ENCODE measurements around the gene GSG1L2. TPM values are rescaled to one million over a fixed set of nuclear protein-coding genes. Genes with fewer than 3 reads are reported as not detected.

The GSG1L2 gene
- total and polyA plus RNA-seq, 5 donors from 2014 or later: not detected

- Histone ChIP-seq H3K36me3 (ENCODE audit: control insufficient read depth, insufficient read depth, low read length) (no peaks in the 10 kb centered on the region), H3K4me3 (ENCODE audit: low read depth, low read length) (no peak overlapping the region), H3K27me3 (ENCODE audit: control insufficient read depth, insufficient read depth, low read length) (no peaks in the 10 kb centered on the region), H3K27ac (ENCODE audit: insufficient read depth, low read length, poor library complexity, severe bottlenecking) (no peak overlapping the region), H3K9me3 (ENCODE audit: control insufficient read depth in 2 of 2, low read length in 2 of 2) (no peaks in the 10 kb centered on the region), H3K4me1 (ENCODE audit: control insufficient read depth, insufficient read depth, low read length, poor library complexity, severe bottlenecking) (no peaks in the 10 kb centered on the region)
- no peaks in the 10 kb centered on the region for H3K36me3 Mint-ChIP-seq
- no peaks in the 10 kb centered on the region for H3K4me1 Mint-ChIP-seq
- no peak overlapping the region for H3K27ac Mint-ChIP-seq
- H3K4me3 Mint-ChIP-seq: no peak overlapping the region
- H3K9me3 Mint-ChIP-seq: no peaks in the 10 kb centered on the region
- ATAC-seq (ENCODE audit: low read depth in 2 of 2): no peak
- peaks cover 5% of the 10 kb centered on the region for H3K27me3 Mint-ChIP-seq
- no peak for DNase-seq
These were observed 10.8 kb downstream of the GSG1L2 start for GRCh38 chr17:9811086-9811485.

GRCh38 chr17:9810100-9810949, 11.6 kb downstream of the GSG1L2 start:
- Mint-ChIP-seq H3K4me1 (no peaks in the 10 kb centered on the region), H3K27ac (no peak overlapping the region), H3K36me3 (no peaks in the 10 kb centered on the region), H3K9me3 (no peaks in the 10 kb centered on the region), H3K27me3 (peaks cover 5% of the 10 kb centered on the region), H3K4me3 (no peak overlapping the region)
- Histone ChIP-seq H3K4me1 (ENCODE audit: control insufficient read depth, insufficient read depth, low read length, poor library complexity, severe bottlenecking) (no peaks in the 10 kb centered on the region), H3K27me3 (ENCODE audit: control insufficient read depth, insufficient read depth, low read length) (no peaks in the 10 kb centered on the region), H3K4me3 (ENCODE audit: low read depth, low read length) (no peak overlapping the region), H3K9me3 (ENCODE audit: control insufficient read depth in 2 of 2, low read length in 2 of 2) (no peaks in the 10 kb centered on the region), H3K27ac (ENCODE audit: insufficient read depth, low read length, poor library complexity, severe bottlenecking) (no peak overlapping the region), H3K36me3 (ENCODE audit: control insufficient read depth, insufficient read depth, low read length) (no peaks in the 10 kb centered on the region)
- ATAC-seq (ENCODE audit: low read depth in 2 of 2): no peak
- DNase-seq: no peak

GRCh38 chr17:9809409-9809808, 12.5 kb downstream of the GSG1L2 start:
- DNase-seq (no peak), ATAC-seq (ENCODE audit: low read depth in 2 of 2) (no peak)
- Mint-ChIP-seq H3K27me3 (peaks cover 5% of the 10 kb centered on the region), H3K4me1 (no peaks in the 10 kb centered on the region), H3K36me3 (no peaks in the 10 kb centered on the region), H3K9me3 (no peaks in the 10 kb centered on the region), H3K4me3 (no peak overlapping the region), H3K27ac (no peak overlapping the region)
- Histone ChIP-seq H3K4me1 (ENCODE audit: control insufficient read depth, insufficient read depth, low read length, poor library complexity, severe bottlenecking) (no peaks in the 10 kb centered on the region), H3K4me3 (ENCODE audit: low read depth, low read length) (no peak overlapping the region), H3K27me3 (ENCODE audit: control insufficient read depth, insufficient read depth, low read length) (no peaks in the 10 kb centered on the region), H3K9me3 (ENCODE audit: control insufficient read depth in 2 of 2, low read length in 2 of 2) (no peaks in the 10 kb centered on the region), H3K36me3 (ENCODE audit: control insufficient read depth, insufficient read depth, low read length) (no peaks in the 10 kb centered on the region), H3K27ac (ENCODE audit: insufficient read depth, low read length, poor library complexity, severe bottlenecking) (no peak overlapping the region)

- ATAC-seq (ENCODE audit: low read depth in 2 of 2) (no peak), DNase-seq (no peak)
- H3K36me3 ChIP-seq (ENCODE audit: control insufficient read depth, insufficient read depth, low read length): no peaks in the 10 kb centered on the region
- no peaks in the 10 kb centered on the region for H3K27me3 ChIP-seq (ENCODE audit: control insufficient read depth, insufficient read depth, low read length)
- no peak overlapping the region for H3K27ac ChIP-seq (ENCODE audit: insufficient read depth, low read length, poor library complexity, severe bottlenecking)
- Mint-ChIP-seq H3K4me3 (no peak overlapping the region), H3K36me3 (no peaks in the 10 kb centered on the region), H3K4me1 (no peaks in the 10 kb centered on the region), H3K27ac (no peak overlapping the region), H3K9me3 (no peaks in the 10 kb centered on the region), H3K27me3 (peaks cover 5% of the 10 kb centered on the region)
- no peaks in the 10 kb centered on the region for H3K4me1 ChIP-seq (ENCODE audit: control insufficient read depth, insufficient read depth, low read length, poor library complexity, severe bottlenecking)
- H3K9me3 ChIP-seq (ENCODE audit: control insufficient read depth in 2 of 2, low read length in 2 of 2): no peaks in the 10 kb centered on the region
- no peak overlapping the region for H3K4me3 ChIP-seq (ENCODE audit: low read depth, low read length)
These were observed 15.2 kb downstream of the GSG1L2 start for GRCh38 chr17:9806699-9807098.

- Histone ChIP-seq H3K27me3 (ENCODE audit: control insufficient read depth, insufficient read depth, low read length) (no peaks in the 10 kb centered on the region), H3K4me1 (ENCODE audit: control insufficient read depth, insufficient read depth, low read length, poor library complexity, severe bottlenecking) (no peaks in the 10 kb centered on the region), H3K4me3 (ENCODE audit: low read depth, low read length) (no peak overlapping the region), H3K27ac (ENCODE audit: insufficient read depth, low read length, poor library complexity, severe bottlenecking) (no peak overlapping the region), H3K36me3 (ENCODE audit: control insufficient read depth, insufficient read depth, low read length) (no peaks in the 10 kb centered on the region), H3K9me3 (ENCODE audit: control insufficient read depth in 2 of 2, low read length in 2 of 2) (no peaks in the 10 kb centered on the region)
- ATAC-seq (ENCODE audit: low read depth in 2 of 2) (no peak), DNase-seq (no peak)
- H3K36me3 Mint-ChIP-seq: no peaks in the 10 kb centered on the region
- H3K27ac Mint-ChIP-seq: no peak overlapping the region
- no peaks in the 10 kb centered on the region for H3K4me1 Mint-ChIP-seq
- no peaks in the 10 kb centered on the region for H3K9me3 Mint-ChIP-seq
- H3K4me3 Mint-ChIP-seq: no peak overlapping the region
- peaks cover 5% of the 10 kb centered on the region for H3K27me3 Mint-ChIP-seq
These were observed 16.1 kb downstream of the GSG1L2 start for GRCh38 chr17:9805769-9806168.

GRCh38 chr17:9802697-9803096, 19.2 kb downstream of the GSG1L2 start:
- Mint-ChIP-seq H3K27ac (no peak overlapping the region), H3K9me3 (no peaks in the 10 kb centered on the region), H3K27me3 (peaks cover 5% of the 10 kb centered on the region), H3K4me3 (no peak overlapping the region), H3K36me3 (no peaks in the 10 kb centered on the region), H3K4me1 (no peaks in the 10 kb centered on the region)
- ATAC-seq (ENCODE audit: low read depth in 2 of 2) (no peak), DNase-seq (no peak)
- no peaks in the 10 kb centered on the region for H3K36me3 ChIP-seq (ENCODE audit: control insufficient read depth, insufficient read depth, low read length)
- no peak overlapping the region for H3K27ac ChIP-seq (ENCODE audit: insufficient read depth, low read length, poor library complexity, severe bottlenecking)
- no peaks in the 10 kb centered on the region for H3K27me3 ChIP-seq (ENCODE audit: control insufficient read depth, insufficient read depth, low read length)
- H3K4me1 ChIP-seq (ENCODE audit: control insufficient read depth, insufficient read depth, low read length, poor library complexity, severe bottlenecking): no peaks in the 10 kb centered on the region
- no peak overlapping the region for H3K4me3 ChIP-seq (ENCODE audit: low read depth, low read length)
- no peaks in the 10 kb centered on the region for H3K9me3 ChIP-seq (ENCODE audit: control insufficient read depth in 2 of 2, low read length in 2 of 2)

GRCh38 chr17:9802294-9802693, 19.6 kb downstream of the GSG1L2 start:
- Histone ChIP-seq H3K9me3 (ENCODE audit: control insufficient read depth in 2 of 2, low read length in 2 of 2) (no peaks in the 10 kb centered on the region), H3K36me3 (ENCODE audit: control insufficient read depth, insufficient read depth, low read length) (no peaks in the 10 kb centered on the region), H3K27me3 (ENCODE audit: control insufficient read depth, insufficient read depth, low read length) (no peaks in the 10 kb centered on the region), H3K27ac (ENCODE audit: insufficient read depth, low read length, poor library complexity, severe bottlenecking) (no peak overlapping the region), H3K4me3 (ENCODE audit: low read depth, low read length) (no peak overlapping the region), H3K4me1 (ENCODE audit: control insufficient read depth, insufficient read depth, low read length, poor library complexity, severe bottlenecking) (no peaks in the 10 kb centered on the region)
- no peak overlapping the region for H3K4me3 Mint-ChIP-seq
- H3K9me3 Mint-ChIP-seq: no peaks in the 10 kb centered on the region
- no peak overlapping the region for H3K27ac Mint-ChIP-seq
- no peaks in the 10 kb centered on the region for H3K36me3 Mint-ChIP-seq
- H3K4me1 Mint-ChIP-seq: no peaks in the 10 kb centered on the region
- peaks cover 1% of the 10 kb centered on the region for H3K27me3 Mint-ChIP-seq
- ATAC-seq (ENCODE audit: low read depth in 2 of 2): no peak
- no peak for DNase-seq

GRCh38 chr17:9801505-9801904, 20.4 kb downstream of the GSG1L2 start:
- Mint-ChIP-seq H3K4me1 (no peaks in the 10 kb centered on the region), H3K27me3 (no peaks in the 10 kb centered on the region), H3K36me3 (no peaks in the 10 kb centered on the region), H3K4me3 (no peak overlapping the region), H3K9me3 (no peaks in the 10 kb centered on the region), H3K27ac (no peak overlapping the region)
- Histone ChIP-seq H3K36me3 (ENCODE audit: control insufficient read depth, insufficient read depth, low read length) (no peaks in the 10 kb centered on the region), H3K4me1 (ENCODE audit: control insufficient read depth, insufficient read depth, low read length, poor library complexity, severe bottlenecking) (no peaks in the 10 kb centered on the region), H3K27ac (ENCODE audit: insufficient read depth, low read length, poor library complexity, severe bottlenecking) (no peak overlapping the region), H3K4me3 (ENCODE audit: low read depth, low read length) (no peak overlapping the region), H3K27me3 (ENCODE audit: control insufficient read depth, insufficient read depth, low read length) (no peaks in the 10 kb centered on the region), H3K9me3 (ENCODE audit: control insufficient read depth in 2 of 2, low read length in 2 of 2) (no peaks in the 10 kb centered on the region)
- DNase-seq: no peak
- ATAC-seq (ENCODE audit: low read depth in 2 of 2): no peak

All from CD4-positive, CD25-positive, alpha-beta regulatory T cell (primary cell).